Inflammatory macrophage treated with lipopolysaccharide for 4 hours (primary cell): ENCODE data around the gene FAM13A.

Experiments
- DNase-seq: peaks from one replicate; pipeline ENCODE4 v3.0.0-alpha.2; 2020

FAM13A gene

GRCh38 chr4:88702782-88703181 is 354.2 kb downstream of the FAM13A start:
- DNase-seq = no peak

- no peak for DNase-seq
These were observed 358.5 kb downstream of the FAM13A start for GRCh38 chr4:88698519-88698918.

- peak; percentile 64 for DNase-seq
These were observed 359.2 kb downstream of the FAM13A start, which contains the start of gene NAP1L5 for GRCh38 chr4:88697588-88698329. TSS of gene NAP1L5 (minus strand) at chr4:88697829. CDS start at chr4:88697754, 75 bp downstream.

- no peak for DNase-seq
These were observed 359.8 kb downstream of the FAM13A start for GRCh38 chr4:88697141-88697540.

- DNase-seq = no peak
These were observed 360.4 kb downstream of the FAM13A start for GRCh38 chr4:88696630-88697029.

GRCh38 chr4:88693792-88694191 is 363.2 kb downstream of the FAM13A start:
- DNase-seq = no peak

GRCh38 chr4:88690355-88690754 is 366.6 kb downstream of the FAM13A start:
- DNase-seq = peak; percentile 16

- no peak for DNase-seq
These were observed 375.8 kb downstream of the FAM13A start for GRCh38 chr4:88681209-88681608.
